Measurements from ENCODE around the gene NANS.

Gene NANS

DNA sequence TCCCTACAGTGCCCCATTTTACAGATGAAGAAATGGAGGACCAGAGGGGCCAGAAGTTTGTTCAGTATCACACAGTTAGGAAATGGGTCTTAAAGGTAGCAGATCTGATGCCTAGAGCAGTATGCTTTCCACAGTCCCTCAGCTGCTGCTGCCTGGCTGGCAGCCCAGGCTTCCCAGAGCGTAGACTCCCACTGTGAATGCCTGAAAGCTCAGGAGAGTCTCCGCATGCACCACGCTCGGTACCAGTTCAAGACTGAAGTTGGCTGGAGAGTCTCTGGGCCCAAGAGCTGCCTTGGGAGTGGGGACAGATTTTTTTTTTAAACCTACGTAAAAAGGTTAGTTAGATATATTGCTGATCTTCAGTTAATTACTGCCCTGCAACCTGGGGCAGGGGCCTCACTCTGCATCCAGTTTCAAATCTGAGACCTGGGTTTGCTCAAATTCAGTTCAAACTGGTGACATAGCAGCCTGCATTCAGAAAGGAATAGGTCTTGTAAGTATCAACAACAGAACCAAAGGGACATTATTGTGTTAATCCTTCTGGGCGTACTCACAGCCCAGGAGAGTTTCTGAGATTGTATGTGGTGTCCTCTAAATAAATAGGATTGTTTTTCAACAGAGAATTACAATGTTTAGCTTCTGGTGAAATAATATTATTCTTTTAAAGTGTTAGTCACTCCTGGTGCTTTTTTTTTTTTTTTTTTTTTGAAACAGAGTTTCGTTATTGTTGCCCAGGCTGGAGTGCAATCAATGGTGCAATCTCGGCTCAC is 8.3 kb downstream of the NANS start:
- TF ChIP-seq, protein P1, sequence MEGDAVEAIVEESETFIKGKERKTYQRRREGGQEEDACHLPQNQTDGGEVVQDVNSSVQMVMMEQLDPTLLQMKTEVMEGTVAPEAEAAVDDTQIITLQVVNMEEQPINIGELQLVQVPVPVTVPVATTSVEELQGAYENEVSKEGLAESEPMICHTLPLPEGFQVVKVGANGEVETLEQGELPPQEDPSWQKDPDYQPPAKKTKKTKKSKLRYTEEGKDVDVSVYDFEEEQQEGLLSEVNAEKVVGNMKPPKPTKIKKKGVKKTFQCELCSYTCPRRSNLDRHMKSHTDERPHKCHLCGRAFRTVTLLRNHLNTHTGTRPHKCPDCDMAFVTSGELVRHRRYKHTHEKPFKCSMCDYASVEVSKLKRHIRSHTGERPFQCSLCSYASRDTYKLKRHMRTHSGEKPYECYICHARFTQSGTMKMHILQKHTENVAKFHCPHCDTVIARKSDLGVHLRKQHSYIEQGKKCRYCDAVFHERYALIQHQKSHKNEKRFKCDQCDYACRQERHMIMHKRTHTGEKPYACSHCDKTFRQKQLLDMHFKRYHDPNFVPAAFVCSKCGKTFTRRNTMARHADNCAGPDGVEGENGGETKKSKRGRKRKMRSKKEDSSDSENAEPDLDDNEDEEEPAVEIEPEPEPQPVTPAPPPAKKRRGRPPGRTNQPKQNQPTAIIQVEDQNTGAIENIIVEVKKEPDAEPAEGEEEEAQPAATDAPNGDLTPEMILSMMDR (IDR thresholded peaks at IDR 0.05) = no peak
- H3K4me3 ChIP-seq = no peak overlapping the region
- no peak for DNase-seq (ENCODE audit: low spot score)
- H3K27ac ChIP-seq = no peak overlapping the region

DNA sequence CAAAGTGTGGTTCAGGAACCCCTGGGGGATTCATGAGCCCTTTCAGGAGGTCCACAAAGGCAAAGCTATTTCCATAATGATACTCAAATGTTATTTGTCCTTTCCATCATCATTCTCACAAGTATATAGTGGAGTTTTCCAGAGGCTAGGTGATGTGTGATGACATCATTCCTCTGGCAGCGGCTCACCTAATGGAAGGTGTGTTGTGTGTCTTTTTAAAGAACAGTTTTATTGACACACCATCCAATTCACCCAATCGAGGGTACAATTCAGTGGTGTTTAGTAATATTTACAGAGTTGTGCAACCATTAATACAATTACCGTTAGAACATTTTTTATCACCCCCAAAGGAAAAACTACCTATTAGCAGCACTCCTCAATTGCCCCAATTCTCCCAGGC is 9.7 kb downstream of the NANS start:
- H3K27ac ChIP-seq = no peak overlapping the region
- H3K4me3 ChIP-seq = no peak overlapping the region
- TF ChIP-seq, protein P1 (IDR thresholded peaks at IDR 0.05) = no peak
- no peak for DNase-seq (ENCODE audit: low spot score)

DNA sequence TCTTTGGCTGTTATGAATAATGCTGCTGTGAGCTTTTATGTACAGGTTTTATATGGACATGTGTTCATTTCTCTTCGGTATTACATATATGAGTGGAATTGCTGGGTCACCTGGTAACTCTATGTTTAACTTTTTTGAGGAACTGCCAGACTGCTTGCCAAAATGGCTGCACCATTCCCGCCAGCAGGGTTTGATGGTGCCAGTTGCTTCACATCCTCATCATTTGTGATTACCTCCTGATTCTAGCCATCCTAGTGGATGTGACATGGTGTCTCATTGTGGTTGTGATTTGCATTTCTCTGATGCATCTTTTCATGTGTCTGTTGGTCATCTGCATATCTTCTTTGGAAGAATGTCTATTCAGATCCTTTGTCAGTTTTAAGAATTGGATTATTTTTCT is 10.7 kb downstream of the NANS start:
- no peak overlapping the region for H3K4me3 ChIP-seq
- TF ChIP-seq, protein P1 (IDR thresholded peaks at IDR 0.05) = no peak
- no peak for DNase-seq (ENCODE audit: low spot score)
- H3K27ac ChIP-seq = no peak overlapping the region

DNA sequence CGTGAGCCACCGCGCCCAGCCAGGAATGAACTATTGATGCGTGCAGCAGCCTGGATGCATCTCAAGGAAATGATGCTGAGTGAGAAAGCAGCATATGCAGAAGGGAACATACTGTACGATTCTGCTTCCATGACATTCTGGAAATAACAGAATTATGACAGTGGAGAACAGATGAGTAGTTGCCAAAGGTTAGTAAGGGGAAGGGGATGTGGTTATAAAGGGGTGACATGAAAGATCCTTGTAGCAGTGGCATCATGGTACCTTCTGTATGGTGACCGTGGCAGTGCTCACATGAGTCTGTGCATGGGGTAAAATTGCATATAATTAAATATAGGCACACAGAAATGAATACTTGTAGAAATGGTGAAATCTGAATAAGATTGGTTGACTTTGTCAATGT is 13.0 kb downstream of the NANS start:
- DNase-seq (ENCODE audit: low spot score) = no peak
- no peak overlapping the region for H3K27ac ChIP-seq
- TF ChIP-seq, protein P1 (IDR thresholded peaks at IDR 0.05) = no peak
- no peak overlapping the region for H3K4me3 ChIP-seq

DNA sequence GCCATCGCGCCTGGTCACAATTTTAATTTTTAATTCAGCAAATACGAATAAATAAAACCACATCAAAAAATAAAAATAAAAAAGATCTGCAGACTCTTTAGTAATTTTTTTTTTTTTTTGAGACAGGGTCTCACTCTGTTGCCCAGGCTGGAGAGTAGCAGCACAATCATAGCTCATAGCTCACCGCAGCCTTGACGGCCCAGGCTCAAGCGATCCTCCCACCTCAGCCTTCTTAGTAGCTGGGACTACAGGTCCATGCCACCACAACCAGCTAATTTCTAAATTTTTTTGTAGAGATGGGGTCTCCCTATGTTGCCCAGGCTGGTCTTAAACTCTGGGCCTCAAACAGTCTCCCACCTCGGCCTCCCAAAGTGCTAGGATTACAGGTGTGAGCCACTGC is 14.2 kb downstream of the NANS start:
- DNase-seq (ENCODE audit: low spot score) = no peak
- Histone ChIP-seq H3K27ac (no peak overlapping the region), H3K4me3 (no peak overlapping the region)
- TF ChIP-seq, protein P1 (IDR thresholded peaks at IDR 0.05) = no peak

DNA sequence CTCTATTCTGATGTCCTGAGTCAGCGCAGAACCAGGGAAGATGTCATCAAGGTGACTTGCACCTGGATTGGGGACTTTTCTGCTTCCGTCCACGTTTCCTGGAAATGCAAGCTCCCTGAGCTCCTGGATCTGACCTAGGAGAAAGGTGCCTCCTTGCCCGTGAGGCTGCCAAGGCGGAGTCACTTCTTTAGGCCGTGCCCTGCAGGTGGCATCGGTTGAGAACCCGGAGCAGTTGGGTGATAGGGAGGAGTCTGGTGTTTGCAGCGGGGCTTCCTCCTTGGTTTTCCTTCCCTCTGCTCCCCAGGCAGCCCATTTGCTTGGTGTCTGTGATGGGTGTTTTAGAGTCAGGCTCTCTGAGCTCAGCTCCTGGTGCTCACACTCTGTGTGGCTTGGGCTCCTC is 15.2 kb downstream of the NANS start:
- Histone ChIP-seq H3K27ac (no peak overlapping the region), H3K4me3 (no peak overlapping the region)
- TF ChIP-seq, protein P1 (IDR thresholded peaks at IDR 0.05) = no peak
- no peak for DNase-seq (ENCODE audit: low spot score)
